Activated naive CD8-positive, alpha-beta T cell (primary cell): ENCODE measurements around the gene SEPTIN8.
"Not testable (repeated sequence)": the region's sequence is repeated elsewhere in the genome, so short reads cannot be mapped to it uniquely, and the experiment has no call there.

ENCODE experiments used
- H3K27ac Mint-ChIP-seq: one replicate; pipeline ENCODE4 v1.8.0; 2021; ENCODE audit warnings: mixed read lengths
- H3K27me3 Mint-ChIP-seq: one replicate; pipeline ENCODE4 v1.8.0; 2021; ENCODE audit warnings: mixed read lengths
- H3K36me3 Mint-ChIP-seq: one replicate; pipeline ENCODE4 v1.8.0; 2021; ENCODE audit warnings: mixed read lengths
- H3K4me1 Mint-ChIP-seq: one replicate; pipeline ENCODE4 v1.8.0; 2021; ENCODE audit warnings: low read depth, mixed read lengths
- H3K4me3 Mint-ChIP-seq: one replicate; pipeline ENCODE4 v1.8.0; 2021; ENCODE audit warnings: mild to moderate bottlenecking, mixed read lengths
- H3K9me3 Mint-ChIP-seq: one replicate; pipeline ENCODE4 v1.8.0; 2021; ENCODE audit warnings: low read depth, mixed read lengths

Gene SEPTIN8

DNA sequence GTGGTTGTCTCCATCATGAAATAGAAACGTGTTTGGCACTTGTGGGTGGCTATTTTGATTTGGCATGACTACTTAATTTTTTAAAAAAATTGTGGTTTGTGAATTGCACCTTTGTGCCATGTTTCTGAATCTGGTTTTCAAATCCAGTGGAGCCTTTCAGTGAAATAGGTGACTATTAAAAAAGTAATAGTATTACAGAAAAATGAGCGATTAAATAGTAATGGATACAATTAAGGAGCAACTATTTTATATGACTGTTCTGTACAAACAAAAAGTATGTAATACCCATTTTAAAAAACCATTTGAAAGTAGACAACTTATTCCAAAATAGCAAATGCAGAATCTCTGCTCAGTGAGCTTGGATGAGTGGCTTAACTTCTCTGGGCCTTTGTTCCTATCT, 39.0 kb upstream of the SEPTIN8 start:
- Mint-ChIP-seq H3K4me3 (no peak overlapping the region), H3K27ac (no peak overlapping the region), H3K27me3 (peaks cover 18% of the 10 kb centered on the region), H3K9me3 (no peaks in the 10 kb centered on the region), H3K4me1 (peaks cover 19% of the 10 kb centered on the region), H3K36me3 (no peaks in the 10 kb centered on the region)

DNA sequence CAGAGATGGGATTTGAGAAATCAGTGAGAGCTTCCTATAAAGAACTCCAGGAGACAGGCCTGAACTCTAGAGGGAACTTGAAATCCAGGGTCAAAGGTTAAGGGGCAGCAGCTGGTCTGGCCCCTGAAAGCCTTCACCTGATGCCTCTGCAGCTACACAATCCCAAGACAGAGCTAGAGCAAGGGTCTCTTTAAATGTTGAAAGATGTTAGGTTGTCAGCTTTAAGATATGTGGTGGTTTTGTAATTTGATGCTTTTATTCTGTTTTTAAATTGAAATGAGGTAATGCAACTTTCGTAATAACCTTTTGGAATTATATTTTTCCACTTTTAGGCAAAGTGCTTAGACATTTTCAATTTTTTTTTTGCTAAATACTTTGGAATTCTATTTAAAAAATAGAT, 38.4 kb upstream of the SEPTIN8 start:
- Mint-ChIP-seq H3K4me1 (peaks cover 19% of the 10 kb centered on the region), H3K27me3 (peaks cover 22% of the 10 kb centered on the region), H3K9me3 (no peaks in the 10 kb centered on the region), H3K4me3 (peak overlapping the region; percentile 59), H3K36me3 (no peaks in the 10 kb centered on the region), H3K27ac (no peak overlapping the region)

DNA sequence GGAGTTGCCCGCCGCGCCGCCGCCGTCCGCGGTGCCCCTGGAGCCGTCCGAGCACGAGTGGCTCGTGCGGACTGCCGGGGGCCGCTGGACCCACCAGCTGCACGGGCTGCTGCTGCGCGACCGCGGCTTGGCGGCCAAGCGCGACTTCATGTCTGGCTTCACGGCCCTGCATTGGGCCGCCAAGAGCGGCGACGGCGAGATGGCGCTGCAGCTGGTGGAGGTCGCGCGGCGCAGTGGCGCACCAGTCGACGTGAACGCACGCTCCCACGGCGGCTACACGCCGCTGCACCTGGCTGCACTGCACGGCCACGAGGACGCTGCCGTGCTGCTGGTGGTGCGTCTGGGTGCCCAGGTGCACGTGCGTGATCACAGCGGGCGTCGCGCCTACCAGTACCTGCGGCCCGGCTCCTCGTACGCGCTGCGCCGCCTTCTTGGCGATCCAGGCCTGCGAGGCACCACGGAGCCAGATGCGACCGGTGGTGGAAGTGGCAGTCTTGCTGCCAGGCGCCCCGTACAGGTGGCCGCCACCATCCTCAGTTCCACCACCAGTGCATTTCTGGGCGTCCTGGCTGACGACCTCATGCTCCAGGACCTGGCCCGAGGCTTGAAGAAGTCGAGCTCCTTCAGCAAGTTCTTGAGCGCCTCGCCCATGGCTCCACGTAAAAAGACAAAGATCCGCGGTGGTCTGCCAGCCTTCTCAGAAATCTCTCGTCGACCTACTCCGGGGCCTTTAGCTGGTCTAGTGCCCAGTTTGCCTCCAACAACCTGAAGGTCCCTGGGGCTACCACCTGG, 37.7 kb upstream of the SEPTIN8 start:
- H3K27ac Mint-ChIP-seq: no peak overlapping the region
- peak overlapping the region; percentile 59 for H3K4me3 Mint-ChIP-seq
- H3K36me3 Mint-ChIP-seq: no peaks in the 10 kb centered on the region
- H3K27me3 Mint-ChIP-seq: peaks cover 24% of the 10 kb centered on the region
- H3K4me1 Mint-ChIP-seq: peaks cover 14% of the 10 kb centered on the region
- H3K9me3 Mint-ChIP-seq: no peaks in the 10 kb centered on the region

DNA sequence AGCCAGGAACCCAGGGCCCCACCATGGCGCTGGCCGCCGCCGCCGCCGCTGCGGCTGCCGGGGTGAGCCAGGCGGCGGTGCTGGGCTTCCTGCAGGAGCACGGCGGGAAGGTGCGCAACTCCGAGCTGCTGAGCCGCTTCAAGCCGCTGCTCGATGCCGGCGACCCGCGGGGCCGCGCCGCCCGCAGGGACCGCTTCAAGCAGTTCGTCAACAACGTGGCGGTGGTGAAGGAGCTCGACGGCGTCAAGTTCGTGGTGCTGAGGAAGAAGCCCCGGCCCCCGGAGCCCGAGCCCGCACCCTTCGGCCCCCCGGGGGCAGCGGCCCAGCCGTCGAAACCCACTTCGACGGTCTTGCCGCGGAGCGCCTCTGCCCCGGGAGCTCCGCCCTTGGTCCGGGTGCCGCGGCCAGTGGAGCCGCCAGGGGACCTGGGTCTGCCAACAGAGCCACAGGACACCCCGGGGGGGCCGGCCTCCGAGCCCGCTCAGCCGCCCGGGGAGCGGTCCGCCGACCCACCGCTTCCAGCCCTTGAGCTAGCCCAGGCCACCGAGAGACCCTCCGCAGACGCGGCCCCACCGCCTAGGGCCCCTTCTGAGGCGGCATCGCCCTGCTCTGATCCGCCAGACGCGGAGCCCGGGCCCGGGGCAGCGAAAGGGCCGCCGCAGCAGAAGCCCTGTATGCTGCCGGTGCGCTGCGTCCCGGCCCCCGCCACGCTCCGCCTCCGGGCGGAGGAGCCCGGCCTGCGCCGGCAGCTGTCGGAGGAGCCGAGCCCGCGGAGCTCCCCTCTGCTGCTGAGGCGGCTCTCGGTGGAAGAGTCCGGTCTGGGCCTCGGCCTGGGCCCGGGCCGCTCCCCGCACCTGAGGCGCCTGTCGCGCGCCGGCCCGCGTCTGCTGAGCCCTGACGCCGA, 36.8 kb upstream of the SEPTIN8 start:
- no peaks in the 10 kb centered on the region for H3K36me3 Mint-ChIP-seq
- no peak overlapping the region for H3K27ac Mint-ChIP-seq
- no peaks in the 10 kb centered on the region for H3K9me3 Mint-ChIP-seq
- H3K4me3 Mint-ChIP-seq: no peak overlapping the region
- peaks cover 10% of the 10 kb centered on the region for H3K4me1 Mint-ChIP-seq
- H3K27me3 Mint-ChIP-seq: peaks cover 28% of the 10 kb centered on the region

DNA sequence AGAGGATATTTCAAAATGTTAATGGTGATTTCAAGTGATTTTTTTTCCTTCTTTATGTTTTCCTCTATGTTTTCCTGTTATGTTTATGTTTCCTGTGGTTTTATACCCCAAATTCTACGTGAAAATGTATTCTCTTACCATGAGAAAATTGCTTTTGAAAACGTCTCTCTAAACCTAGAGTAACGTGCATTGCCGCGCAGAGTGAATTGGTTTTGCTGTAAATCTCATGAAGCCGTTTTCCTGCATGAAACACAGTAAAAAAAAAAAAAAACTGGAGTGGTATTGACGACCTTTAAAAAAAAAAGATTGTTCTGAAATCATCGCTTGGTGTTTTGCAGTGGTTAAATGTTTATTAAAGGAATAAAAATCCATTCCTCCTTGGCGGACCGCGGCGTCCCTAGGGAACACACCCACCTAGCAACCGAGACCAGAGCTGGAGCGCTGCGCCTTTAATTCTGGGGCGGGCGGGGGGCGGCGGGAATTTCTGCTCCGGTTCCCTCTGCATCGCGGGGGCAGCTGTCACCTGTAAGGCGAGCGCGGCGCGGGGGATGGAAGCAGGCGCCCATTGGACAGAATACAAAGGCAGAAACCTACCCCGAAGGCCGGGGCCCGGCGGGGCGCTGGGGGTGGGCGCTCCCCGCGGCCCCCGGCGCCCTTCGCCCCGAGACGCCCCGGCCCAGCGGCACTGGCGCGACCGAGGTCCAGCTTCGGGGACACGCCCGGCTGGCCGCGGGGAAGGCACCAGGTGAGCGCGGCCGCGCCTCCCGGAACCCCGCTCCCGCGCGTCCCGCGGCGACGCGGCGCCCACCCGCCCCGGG, 36.0 kb upstream of the SEPTIN8 start, which contains the start of gene SOWAHA:
SOWAHA (plus strand) TSS at position 522 of the 818 bp plus-strand sequence. CDS start 320 bp downstream, outside the sequence.
- H3K27me3 Mint-ChIP-seq: peaks cover 31% of the 10 kb centered on the region
- no peak within 1 kb of the TSS for H3K27ac Mint-ChIP-seq
- peaks cover 10% of the 10 kb centered on the region for H3K4me1 Mint-ChIP-seq
- H3K36me3 Mint-ChIP-seq: no peaks in the 10 kb centered on the region
- peak within 1 kb of the TSS; percentile 84 for H3K4me3 Mint-ChIP-seq
- no peaks in the 10 kb centered on the region for H3K9me3 Mint-ChIP-seq

DNA sequence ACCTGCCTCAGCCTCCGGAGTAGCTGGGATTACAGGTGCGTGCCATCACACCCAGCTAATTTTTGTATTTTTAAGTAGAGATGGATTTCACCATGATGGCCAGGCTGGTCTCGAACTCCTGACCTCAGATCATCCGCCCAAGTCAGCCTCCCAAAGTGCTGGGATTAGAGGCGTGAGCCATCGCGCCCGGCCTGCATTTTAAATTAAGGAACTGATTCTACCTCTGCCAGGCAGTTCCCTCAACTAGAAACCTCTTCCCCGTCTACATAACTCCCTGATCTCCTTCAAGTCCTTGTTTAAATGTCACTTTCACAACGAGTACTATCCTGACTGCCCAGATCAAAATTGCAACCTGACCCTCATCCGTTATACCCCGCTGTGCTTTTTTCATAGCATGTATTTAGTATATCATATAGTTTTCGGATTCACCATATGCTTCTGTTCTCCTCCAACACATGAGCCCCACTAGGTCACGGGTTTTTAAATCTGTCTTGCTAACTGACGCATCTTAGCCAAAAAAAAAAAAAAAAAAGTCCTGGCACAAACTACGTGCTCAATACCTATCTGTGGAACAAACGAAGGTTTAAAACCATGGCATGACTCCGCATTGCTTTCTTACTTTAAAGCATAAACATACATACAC, 35.2 kb upstream of the SEPTIN8 start:
- H3K4me3 Mint-ChIP-seq: peak overlapping the region; percentile 84
- no peaks in the 10 kb centered on the region for H3K36me3 Mint-ChIP-seq
- peaks cover 10% of the 10 kb centered on the region for H3K4me1 Mint-ChIP-seq
- no peak overlapping the region for H3K27ac Mint-ChIP-seq
- H3K9me3 Mint-ChIP-seq: no peaks in the 10 kb centered on the region
- peaks cover 34% of the 10 kb centered on the region for H3K27me3 Mint-ChIP-seq

DNA sequence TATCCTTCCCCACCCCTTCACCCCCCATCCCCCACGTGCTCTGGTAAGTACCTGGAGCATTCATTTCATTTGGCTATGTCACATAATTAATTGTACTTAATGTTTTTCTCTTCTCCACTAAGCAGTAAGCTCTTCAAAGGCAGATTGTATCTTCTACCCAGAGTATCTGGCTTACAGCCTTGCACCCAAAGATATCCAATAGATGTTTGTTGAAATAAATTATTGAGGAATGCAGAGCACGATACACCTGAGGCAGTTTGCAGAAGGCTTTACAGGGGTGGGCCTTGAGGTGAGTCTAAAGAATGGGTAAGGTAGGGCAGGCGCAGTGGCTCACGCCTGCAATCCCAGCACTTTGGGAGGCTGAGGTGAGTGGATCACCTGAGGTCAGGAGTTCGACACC, 33.6 kb upstream of the SEPTIN8 start:
- H3K4me3 Mint-ChIP-seq: no peak overlapping the region
- H3K27me3 Mint-ChIP-seq: peaks cover 39% of the 10 kb centered on the region
- H3K9me3 Mint-ChIP-seq: no peaks in the 10 kb centered on the region
- H3K4me1 Mint-ChIP-seq: peaks cover 10% of the 10 kb centered on the region
- H3K36me3 Mint-ChIP-seq: no peaks in the 10 kb centered on the region
- no peak overlapping the region for H3K27ac Mint-ChIP-seq

DNA sequence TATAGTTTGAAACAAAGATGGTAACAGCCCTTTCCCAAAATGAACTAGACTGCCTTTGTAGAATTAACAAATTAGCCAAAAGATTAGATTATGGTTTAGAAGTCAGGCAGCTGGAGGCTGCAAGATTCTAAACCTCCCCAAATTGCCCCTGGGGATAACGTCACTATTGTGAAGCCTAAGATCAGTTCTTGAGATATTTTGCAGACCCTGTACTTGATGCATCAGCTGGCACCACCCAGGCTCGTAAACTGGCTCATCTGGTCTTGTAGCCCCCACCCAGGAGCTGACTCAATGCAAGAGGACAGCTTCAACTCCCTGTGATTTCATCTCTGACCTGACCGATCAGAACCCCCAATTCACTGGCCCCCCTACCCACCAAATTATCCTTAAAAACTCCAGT, 31.8 kb upstream of the SEPTIN8 start:
- H3K27me3 Mint-ChIP-seq: peaks cover 49% of the 10 kb centered on the region
- H3K36me3 Mint-ChIP-seq: no peaks in the 10 kb centered on the region
- H3K27ac Mint-ChIP-seq: no peak overlapping the region
- no peak overlapping the region for H3K4me3 Mint-ChIP-seq
- H3K9me3 Mint-ChIP-seq: no peaks in the 10 kb centered on the region
- peaks cover 9% of the 10 kb centered on the region for H3K4me1 Mint-ChIP-seq

DNA sequence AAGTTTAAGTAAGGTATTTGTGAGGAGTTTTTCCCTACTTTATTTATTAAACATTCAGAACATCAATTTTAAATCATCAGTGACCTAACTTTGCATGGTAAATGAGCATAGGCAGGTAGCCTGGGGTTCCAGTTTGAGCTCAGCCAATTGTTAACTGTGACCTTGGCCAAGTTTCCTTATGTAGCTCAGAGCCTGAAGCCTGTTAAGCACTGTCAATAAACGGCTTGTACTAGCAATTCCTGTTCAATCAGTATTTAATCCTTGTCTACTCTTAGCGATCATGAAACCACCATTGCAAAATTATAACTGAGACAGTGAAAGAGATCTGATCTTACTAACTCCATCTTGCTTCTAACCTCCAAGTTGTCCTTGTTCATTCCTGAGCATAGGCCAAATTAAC, 31.4 kb upstream of the SEPTIN8 start:
- H3K4me1 Mint-ChIP-seq: peaks cover 9% of the 10 kb centered on the region
- no peaks in the 10 kb centered on the region for H3K9me3 Mint-ChIP-seq
- H3K27ac Mint-ChIP-seq: no peak overlapping the region
- no peaks in the 10 kb centered on the region for H3K36me3 Mint-ChIP-seq
- peaks cover 51% of the 10 kb centered on the region for H3K27me3 Mint-ChIP-seq
- H3K4me3 Mint-ChIP-seq: no peak overlapping the region

DNA sequence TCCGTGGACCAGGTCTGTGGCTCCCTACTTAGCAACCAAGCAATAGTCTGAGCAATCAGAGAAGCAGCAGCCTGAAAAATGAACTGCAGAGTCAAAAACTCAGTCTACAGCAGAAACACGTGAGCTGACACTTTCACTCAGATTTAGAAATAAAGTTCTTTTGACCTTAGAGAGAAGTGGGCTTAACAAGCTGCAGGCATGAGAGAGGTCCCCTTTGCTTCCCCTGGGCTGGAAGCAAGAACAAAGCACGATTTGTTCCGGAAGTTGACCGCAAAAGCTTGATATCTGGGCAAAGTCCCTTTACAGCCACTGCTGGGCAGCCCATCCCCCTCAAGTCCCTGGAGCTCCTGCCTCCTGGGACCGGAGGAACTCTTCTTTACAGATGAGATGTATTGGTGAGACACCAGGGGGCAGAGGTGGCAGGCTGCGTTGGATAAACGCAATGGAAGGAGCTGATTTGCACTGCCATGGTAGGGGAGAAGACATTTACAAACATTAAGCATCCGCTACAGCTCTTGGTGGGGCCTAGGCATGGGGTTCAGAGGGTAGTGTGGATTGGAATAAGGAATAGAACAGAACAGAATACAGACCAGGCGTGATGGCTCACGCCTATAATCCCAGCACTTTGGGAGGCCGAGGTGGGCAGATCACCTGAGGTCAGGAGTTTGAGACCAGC, 30.3 kb upstream of the SEPTIN8 start:
- no peaks in the 10 kb centered on the region for H3K9me3 Mint-ChIP-seq
- no peak overlapping the region for H3K27ac Mint-ChIP-seq
- peaks cover 50% of the 10 kb centered on the region for H3K27me3 Mint-ChIP-seq

DNA sequence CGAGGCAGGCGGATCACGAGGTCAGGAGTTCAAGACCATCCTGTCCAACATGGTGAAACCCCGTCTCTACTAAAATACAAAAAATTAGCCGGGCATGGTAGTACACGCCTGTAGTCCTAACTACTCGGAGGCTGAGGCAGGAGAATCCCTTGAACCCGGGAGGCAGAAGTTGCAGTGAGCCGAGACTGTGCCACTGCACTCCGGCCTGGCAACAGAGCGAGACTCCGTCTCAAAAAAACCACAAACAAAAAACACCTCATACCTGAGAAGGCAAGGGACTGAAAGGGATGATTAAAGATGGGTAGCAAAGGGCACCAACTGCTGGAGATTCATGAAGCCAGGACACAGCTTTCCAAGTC, 29.7 kb upstream of the SEPTIN8 start:
- not testable (repeated sequence) for H3K36me3 Mint-ChIP-seq, H3K4me1 Mint-ChIP-seq, H3K9me3 Mint-ChIP-seq, H3K4me3 Mint-ChIP-seq, H3K27ac Mint-ChIP-seq
- peaks cover 52% of the 10 kb centered on the region for H3K27me3 Mint-ChIP-seq

More for the DNA sequence above, 30.3 kb upstream of the SEPTIN8 start:
- no peaks in the 10 kb centered on the region for H3K36me3 Mint-ChIP-seq
- H3K4me1 Mint-ChIP-seq: peaks cover 1% of the 10 kb centered on the region
- H3K4me3 Mint-ChIP-seq: no peak overlapping the region

DNA sequence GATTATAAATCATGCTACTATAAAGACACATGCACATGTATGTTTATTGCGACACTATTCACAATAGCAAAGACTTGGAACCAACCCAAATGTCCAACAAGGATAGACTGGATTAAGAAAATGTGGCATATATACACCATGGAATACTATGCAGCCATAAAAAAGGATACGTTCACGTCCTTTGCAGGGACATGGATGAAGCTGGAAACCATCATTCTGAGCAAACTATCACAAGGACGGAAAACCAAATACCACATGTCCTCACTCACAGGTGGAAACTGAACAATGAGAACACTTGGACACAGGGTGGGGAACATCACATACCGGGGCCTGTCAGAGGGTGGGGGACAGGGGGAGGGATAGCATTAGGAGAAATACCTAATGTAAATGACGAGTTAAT, 28.8 kb upstream of the SEPTIN8 start:
- H3K4me3 Mint-ChIP-seq, H3K9me3 Mint-ChIP-seq, H3K4me1 Mint-ChIP-seq, H3K27ac Mint-ChIP-seq, H3K36me3 Mint-ChIP-seq: not testable (repeated sequence)
- H3K27me3 Mint-ChIP-seq: peaks cover 45% of the 10 kb centered on the region

DNA sequence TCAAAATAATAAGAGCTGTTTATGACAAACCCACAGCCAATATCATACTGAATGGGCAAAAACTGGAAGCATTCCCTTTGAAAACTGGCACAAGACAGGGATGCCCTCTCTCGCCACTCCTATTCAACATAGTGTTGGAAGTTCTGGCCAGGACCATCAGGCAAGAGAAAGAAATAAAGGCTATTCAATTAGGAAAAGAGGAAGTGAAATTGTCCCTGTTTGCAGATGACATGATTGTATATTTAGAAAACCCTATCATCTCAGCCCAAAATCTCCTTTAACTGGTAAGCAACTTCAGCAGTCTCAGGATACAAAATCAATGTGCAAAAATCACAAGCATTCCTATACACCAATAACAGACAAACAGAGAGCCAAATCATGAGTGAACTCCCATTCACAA, 27.2 kb upstream of the SEPTIN8 start:
- H3K4me1 Mint-ChIP-seq, H3K36me3 Mint-ChIP-seq, H3K4me3 Mint-ChIP-seq, H3K27ac Mint-ChIP-seq, H3K9me3 Mint-ChIP-seq: not testable (repeated sequence)
- H3K27me3 Mint-ChIP-seq: peaks cover 39% of the 10 kb centered on the region

DNA sequence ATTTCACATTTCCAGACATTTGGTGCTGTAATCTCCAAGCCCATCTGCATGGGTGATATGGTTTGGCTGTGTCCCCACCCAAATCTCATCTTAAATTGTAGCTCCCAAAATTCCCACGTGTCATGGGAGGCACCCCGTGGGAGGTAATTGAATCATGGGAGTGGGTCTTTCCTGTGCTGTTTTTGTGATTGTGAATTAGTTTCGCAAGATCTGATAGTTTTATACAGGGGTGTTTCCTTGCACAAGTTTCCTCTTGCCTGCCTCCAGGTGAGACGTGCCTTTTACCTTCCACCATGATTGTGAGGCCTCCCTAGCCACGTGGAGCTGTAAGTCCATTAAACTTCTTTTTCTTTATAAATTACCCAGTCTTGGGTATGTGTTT, 25.6 kb upstream of the SEPTIN8 start:
- H3K9me3 Mint-ChIP-seq, H3K4me3 Mint-ChIP-seq, H3K27ac Mint-ChIP-seq, H3K4me1 Mint-ChIP-seq, H3K36me3 Mint-ChIP-seq: not testable (repeated sequence)
- peaks cover 34% of the 10 kb centered on the region for H3K27me3 Mint-ChIP-seq
